Brain microvascular endothelial cell (primary cell): ENCODE measurements around the gene HIVEP2.

Experiments used
- DNase-seq: peaks from one replicate; pipeline ENCODE4 v3.0.0-alpha.2; 2020
- H3K27ac ChIP-seq: fragments of 250-450 bp; sonication (Bioruptor Pico); 2 replicates; pipeline ENCODE4 v1.5.1; 2020; ENCODE audit warnings: mild to moderate bottlenecking, moderate library complexity
- H3K27me3 ChIP-seq: fragments of 250-450 bp; sonication (Bioruptor Pico); replicated peaks from 2 replicates; pipeline ENCODE4 v1.5.1; 2020; ENCODE audit warnings: mild to moderate bottlenecking
- H3K36me3 ChIP-seq: fragments of 250-450 bp; sonication (Bioruptor Pico); replicated peaks from 2 replicates; pipeline ENCODE4 v1.5.1; 2020; ENCODE audit warnings: mild to moderate bottlenecking
- H3K4me3 ChIP-seq: 2 replicates; pipeline ENCODE4 v1.5.1; 2011; ENCODE audit warnings: low read depth, mild to moderate bottlenecking, control low read depth, low read length, moderate library complexity
- CTCF ChIP-seq: IDR thresholded peaks from 2 replicates; pipeline ENCODE4 v1.5.1; 2011; ENCODE audit warnings: low read depth, mild to moderate bottlenecking, moderate library complexity, low read length, control low read depth, inconsistent platforms; ENCODE audit errors: missing control alignments
- in situ Hi-C: cut with HindIII; loops from 2 replicates; pipeline ENCODE4 v1.10.0; 2017; ENCODE audit warnings: low sequenced_read_pairs, low pct_ligation_motif_present

Gene HIVEP2

DNA sequence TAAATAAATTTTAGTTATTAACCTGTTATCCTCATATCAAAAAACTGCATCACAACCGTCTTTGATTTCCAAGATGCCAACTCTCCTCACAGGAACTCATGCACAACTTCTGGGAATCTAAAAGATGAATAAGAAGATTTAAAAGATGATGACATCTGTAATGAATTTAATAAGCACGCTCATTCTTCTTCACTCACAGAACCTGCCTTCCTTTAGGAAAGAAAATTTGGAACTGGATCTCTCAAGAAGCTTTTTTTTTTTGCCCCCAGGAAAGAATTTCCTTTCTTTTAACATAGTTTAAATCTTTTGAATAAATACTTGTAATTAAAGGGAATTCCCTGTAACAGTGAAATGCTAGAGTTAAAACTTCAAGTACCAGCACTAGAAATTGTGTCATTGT lies 161.5 kb downstream of the HIVEP2 start:
- no peak overlapping the region for H3K27ac ChIP-seq
- in situ Hi-C loops, result no loop called here
- DNase-seq, result no peak
- H3K27me3 ChIP-seq, result no peaks in the 10 kb centered on the region
- H3K4me3 ChIP-seq, result no peak overlapping the region
- no peak for TF ChIP-seq CTCF
- no peaks in the 10 kb centered on the region for H3K36me3 ChIP-seq

DNA sequence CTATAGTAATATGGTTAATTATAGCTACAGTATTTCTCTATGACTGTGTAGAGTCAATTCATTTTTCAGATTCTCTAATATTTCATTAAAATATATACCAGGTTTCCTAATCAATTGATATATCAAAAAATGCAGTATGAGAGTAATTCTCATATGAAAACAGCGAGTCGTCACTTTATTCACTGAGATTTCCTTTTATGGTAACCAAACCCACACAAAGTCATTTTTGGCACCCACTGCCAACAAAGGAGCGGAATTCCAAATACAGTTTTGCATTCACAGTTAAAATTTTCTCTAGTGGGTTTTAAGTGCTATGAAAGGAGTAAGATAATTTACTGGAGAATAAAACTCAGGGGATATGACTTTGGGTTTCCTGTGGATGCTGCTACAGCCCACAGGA lies 163.8 kb downstream of the HIVEP2 start:
- no peak for TF ChIP-seq CTCF
- no peak for DNase-seq
- Histone ChIP-seq H3K27ac (peak overlapping the region; percentile 23), H3K4me3 (no peak overlapping the region), H3K36me3 (no peaks in the 10 kb centered on the region), H3K27me3 (no peaks in the 10 kb centered on the region)
- in situ Hi-C loops, result no loop called here

GRCh38 chr6:142773859-142774648 lies 170.9 kb downstream of the HIVEP2 start:
- DNase-seq, result no peak
- Histone ChIP-seq H3K27me3 (no peaks in the 10 kb centered on the region), H3K36me3 (peaks cover 53% of the 10 kb centered on the region), H3K4me3 (no peak overlapping the region), H3K27ac (no peak overlapping the region)
- no peak for TF ChIP-seq CTCF
- in situ Hi-C loops, result no loop called here

GRCh38 chr6:142773324-142773723 lies 171.7 kb downstream of the HIVEP2 start:
- TF ChIP-seq CTCF, result no peak
- Histone ChIP-seq H3K27me3 (no peaks in the 10 kb centered on the region), H3K27ac (no peak overlapping the region), H3K4me3 (no peak overlapping the region), H3K36me3 (peaks cover 54% of the 10 kb centered on the region)
- in situ Hi-C loops, result no loop called here
- DNase-seq, result no peak

GRCh38 chr6:142771162-142771561 lies 173.8 kb downstream of the HIVEP2 start:
- Histone ChIP-seq H3K27ac (no peak overlapping the region), H3K27me3 (no peaks in the 10 kb centered on the region), H3K4me3 (no peak overlapping the region), H3K36me3 (peaks cover 59% of the 10 kb centered on the region)
- TF ChIP-seq CTCF, result no peak
- DNase-seq, result no peak
- in situ Hi-C loops, result no loop called here

GRCh38 chr6:142765306-142765705 lies 179.7 kb downstream of the HIVEP2 start:
- Histone ChIP-seq H3K36me3 (peaks cover 21% of the 10 kb centered on the region), H3K4me3 (no peak overlapping the region), H3K27ac (no peak overlapping the region), H3K27me3 (no peaks in the 10 kb centered on the region)
- in situ Hi-C loops, result no loop called here
- DNase-seq, result no peak
- no peak for TF ChIP-seq CTCF
